ENCODE measurements around the gene MYO5B.
A peak's percentile ranks its signal among the peaks of the same experiment; 100 is the strongest.

The MYO5B gene

DNA sequence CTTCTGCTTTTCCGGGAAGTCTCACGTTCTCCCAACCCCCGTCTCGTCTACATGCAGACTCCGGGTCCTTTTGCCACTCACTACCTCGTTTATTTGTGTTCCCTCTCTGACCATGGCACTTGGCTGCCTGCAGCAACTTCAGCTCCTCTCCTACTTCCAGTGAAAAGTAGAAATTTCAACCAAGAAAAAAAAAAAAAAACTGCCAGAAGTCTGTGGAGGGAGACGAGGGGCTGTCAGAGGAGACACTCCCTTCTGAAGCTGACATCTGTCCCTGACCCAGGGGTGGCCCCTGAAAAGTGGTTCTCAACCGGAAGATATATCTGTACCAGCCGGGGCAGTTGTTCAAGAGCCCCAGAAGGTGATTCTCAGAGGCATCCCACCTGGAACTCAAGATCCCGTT, 742 bp upstream of the MYO5B start:
- no peaks in the 10 kb centered on the region for H3K36me3 ChIP-seq (ENCODE audit: insufficient read depth, low read length)
- H3K4me1 ChIP-seq (ENCODE audit: insufficient read depth, low read length): no peaks in the 10 kb centered on the region
- H3K9ac ChIP-seq (ENCODE audit: low read depth, low read length): peak overlapping the region; percentile 78; the same call in 1 of the 2 replicates
- no peaks in the 10 kb centered on the region for H3K9me3 ChIP-seq (ENCODE audit: control insufficient read depth, insufficient read depth, low read length)

DNA sequence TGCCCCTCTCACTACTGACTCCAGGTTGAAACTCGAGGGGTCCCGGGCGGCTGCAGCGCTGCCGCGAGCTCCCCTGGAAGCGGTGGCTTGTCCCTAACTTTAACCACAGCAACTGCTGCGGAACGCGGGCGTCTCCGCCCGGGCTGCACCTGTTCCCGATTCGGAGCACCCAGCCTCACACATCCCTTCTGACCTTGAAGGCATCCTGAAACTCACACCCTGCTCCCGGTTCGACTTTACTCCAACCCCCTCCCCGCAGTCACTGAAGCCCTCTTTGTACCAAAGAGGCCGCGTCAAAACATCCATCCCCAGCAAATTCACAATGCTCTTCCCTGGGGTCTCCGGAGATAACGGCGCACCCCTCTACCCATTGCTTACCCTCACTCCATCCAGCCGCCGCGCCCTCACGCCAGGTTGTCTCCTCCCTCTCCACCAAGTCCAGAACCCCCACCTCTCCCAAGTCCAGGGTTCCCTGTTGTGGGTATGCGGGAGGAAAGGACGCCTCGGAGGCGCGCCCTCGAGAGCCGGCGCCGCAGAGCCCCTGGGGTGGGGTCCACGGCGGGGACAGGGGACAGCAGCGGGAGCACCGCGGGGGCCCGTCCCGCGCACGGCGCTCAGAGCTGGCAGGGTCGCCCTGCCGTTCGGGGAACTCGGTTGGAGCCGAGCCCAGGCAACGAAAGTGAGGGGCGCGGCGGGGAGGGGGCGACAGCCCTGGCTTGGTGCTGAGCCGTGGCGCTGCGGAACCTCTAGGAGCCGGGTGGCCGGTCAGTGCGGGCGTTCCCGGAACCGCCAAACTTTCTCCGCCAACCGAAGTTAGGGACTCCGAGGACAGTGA, 934 bp downstream of the MYO5B start:
- Histone ChIP-seq H3K4me1 (ENCODE audit: insufficient read depth, low read length) (no peaks in the 10 kb centered on the region), H3K9me3 (ENCODE audit: control insufficient read depth, insufficient read depth, low read length) (no peaks in the 10 kb centered on the region), H3K36me3 (ENCODE audit: insufficient read depth, low read length) (no peaks in the 10 kb centered on the region), H3K9ac (ENCODE audit: low read depth, low read length) (peak overlapping the region; percentile 78)

DNA sequence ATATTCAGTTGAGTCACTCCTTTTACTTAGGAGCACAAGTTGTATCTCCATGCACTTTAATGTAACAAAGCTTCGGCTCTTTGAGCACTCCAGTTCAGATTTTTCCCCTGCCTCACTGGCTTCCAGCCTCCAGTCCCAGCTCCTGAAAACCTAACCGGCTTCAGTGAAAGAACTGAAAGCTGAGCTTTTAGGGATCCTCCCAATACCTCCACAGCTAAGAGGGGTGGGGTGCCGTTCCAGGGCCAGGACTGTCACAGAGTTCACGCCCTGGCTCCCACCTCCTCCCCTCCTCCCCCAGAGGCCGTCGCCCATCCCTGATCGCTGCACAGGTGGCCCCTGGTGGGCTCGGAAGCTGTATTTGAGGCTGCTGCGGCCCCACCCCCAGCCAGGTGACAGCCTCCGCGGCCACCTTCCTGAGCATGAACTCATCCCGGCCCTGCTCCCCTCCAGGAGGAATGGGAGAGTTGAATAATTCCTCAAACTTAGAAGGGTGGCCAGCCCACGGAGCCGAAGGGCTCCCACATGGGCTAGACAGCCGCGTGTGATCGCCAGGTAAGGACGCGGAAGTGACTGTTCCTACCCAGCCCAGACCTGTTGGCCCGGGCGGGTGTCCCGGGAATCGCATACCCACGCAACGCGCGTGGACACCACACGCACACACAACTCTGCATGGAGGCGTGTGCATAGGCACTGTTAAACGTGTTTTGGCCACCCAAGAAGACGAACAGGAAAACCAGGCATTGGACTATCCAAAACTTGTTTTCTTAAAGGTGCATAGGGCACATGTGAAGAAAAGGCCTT, 1.8 kb downstream of the MYO5B start:
- Histone ChIP-seq H3K9ac (ENCODE audit: low read depth, low read length) (peak overlapping the region; percentile 78; the same call in 1 of the 2 replicates), H3K36me3 (ENCODE audit: insufficient read depth, low read length) (no peaks in the 10 kb centered on the region), H3K4me1 (ENCODE audit: insufficient read depth, low read length) (no peaks in the 10 kb centered on the region), H3K9me3 (ENCODE audit: control insufficient read depth, insufficient read depth, low read length) (no peaks in the 10 kb centered on the region)

DNA sequence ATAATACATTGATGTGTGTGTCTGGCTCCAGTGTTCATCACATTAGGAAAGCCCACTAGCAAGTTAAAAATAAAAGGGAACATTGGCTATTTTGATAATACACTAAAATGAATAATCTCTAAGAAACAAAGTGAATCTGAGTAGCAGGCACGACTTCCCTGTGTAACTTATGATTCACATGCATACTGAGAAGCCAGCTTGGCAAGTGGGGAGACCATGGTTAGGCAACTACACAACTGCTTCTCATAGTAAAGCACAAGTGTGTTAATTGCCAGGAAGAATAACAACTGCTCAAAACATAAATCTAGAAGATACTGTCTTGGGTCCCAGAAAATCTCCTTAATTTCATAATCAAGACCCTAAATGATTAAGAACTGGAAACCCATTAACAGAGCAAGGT, 4.0 kb downstream of the MYO5B start:
- Histone ChIP-seq H3K4me1 (ENCODE audit: insufficient read depth, low read length) (no peaks in the 10 kb centered on the region), H3K9ac (ENCODE audit: low read depth, low read length) (no peak overlapping the region), H3K36me3 (ENCODE audit: insufficient read depth, low read length) (no peaks in the 10 kb centered on the region), H3K9me3 (ENCODE audit: control insufficient read depth, insufficient read depth, low read length) (no peaks in the 10 kb centered on the region)

DNA sequence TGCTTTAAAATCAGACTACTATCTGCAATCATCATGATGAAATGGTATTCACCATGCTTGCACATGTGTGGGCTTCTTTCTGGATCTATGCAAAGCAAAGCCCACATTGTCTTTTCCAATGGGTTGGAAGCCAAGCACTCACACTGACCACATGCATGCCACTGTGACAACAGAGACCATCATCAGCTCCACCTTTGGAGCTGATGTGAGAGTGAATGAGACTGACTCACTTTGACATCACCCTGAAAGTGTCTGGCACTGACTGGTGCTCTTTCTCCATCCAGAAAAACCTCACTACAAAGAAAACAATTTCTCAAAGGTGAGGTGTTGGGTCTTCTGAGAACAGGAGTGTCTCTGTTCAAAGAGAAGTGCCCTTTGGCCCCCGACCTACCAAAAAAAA, 4.7 kb downstream of the MYO5B start:
- Histone ChIP-seq H3K36me3 (ENCODE audit: insufficient read depth, low read length) (no peaks in the 10 kb centered on the region), H3K9me3 (ENCODE audit: control insufficient read depth, insufficient read depth, low read length) (no peaks in the 10 kb centered on the region), H3K9ac (ENCODE audit: low read depth, low read length) (no peak overlapping the region), H3K4me1 (ENCODE audit: insufficient read depth, low read length) (no peaks in the 10 kb centered on the region)

DNA sequence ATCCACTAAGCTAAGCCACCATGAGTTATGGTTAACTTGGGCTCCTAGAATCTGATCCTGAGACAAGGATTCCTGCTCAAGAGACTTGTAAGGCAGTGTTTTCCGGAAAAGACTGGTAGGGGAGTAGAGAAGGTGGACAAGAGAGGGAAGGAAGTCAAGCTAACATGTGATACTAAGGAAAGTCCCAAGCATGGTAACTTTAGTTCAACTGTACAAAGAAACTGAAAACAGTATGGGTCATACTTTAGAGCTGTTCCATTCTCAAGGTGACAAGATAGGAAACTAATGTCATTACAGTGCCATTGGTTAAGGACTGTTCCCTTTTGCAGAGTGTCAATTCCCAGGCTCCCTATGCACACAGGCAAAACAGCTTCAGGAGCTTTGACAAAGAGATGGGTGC, 5.8 kb downstream of the MYO5B start:
- no peaks in the 10 kb centered on the region for H3K9me3 ChIP-seq (ENCODE audit: control insufficient read depth, insufficient read depth, low read length)
- H3K9ac ChIP-seq (ENCODE audit: low read depth, low read length): no peak overlapping the region
- H3K4me1 ChIP-seq (ENCODE audit: insufficient read depth, low read length): no peaks in the 10 kb centered on the region
- no peaks in the 10 kb centered on the region for H3K36me3 ChIP-seq (ENCODE audit: insufficient read depth, low read length)

DNA sequence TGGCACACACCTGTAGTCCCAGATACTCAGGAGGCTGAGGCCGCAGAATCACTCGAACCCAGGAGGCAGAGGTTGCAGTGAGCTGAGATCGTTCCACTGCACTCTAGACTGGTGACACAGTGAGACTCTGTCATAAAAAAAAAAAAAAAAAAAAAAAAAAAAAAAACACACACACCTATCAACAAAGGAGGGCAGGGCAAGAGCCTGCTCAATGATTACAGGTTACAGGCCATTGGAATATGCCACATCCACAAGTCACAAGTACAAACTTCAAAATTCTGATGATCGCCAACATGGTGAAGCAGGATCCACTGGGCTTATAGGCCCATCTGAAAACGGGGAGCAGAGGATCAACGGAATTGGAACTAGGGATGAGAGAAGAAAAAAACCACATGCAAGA, 6.3 kb downstream of the MYO5B start:
- Histone ChIP-seq H3K36me3 (ENCODE audit: insufficient read depth, low read length) (no peaks in the 10 kb centered on the region), H3K4me1 (ENCODE audit: insufficient read depth, low read length) (no peaks in the 10 kb centered on the region), H3K9me3 (ENCODE audit: control insufficient read depth, insufficient read depth, low read length) (no peaks in the 10 kb centered on the region), H3K9ac (ENCODE audit: low read depth, low read length) (no peak overlapping the region)

DNA sequence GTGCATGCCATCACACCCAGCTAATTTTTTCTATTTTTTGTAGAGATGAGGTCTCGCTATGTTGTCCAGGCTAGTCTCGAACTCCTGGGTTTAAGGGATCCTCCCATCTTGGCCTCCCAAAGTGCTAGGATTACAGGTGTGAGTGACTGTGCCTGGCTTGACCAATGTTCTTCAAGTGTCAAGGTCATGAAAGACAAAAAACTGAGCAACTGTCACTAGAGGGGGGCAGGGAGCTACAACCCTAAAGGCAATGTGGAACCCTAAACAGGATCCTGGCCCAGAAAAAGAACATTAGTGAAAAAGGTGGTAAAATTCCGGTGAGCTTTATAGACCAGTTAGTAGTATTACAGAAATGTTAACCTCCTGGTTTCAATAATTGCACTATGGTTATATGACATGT, 7.3 kb downstream of the MYO5B start:
- H3K4me1 ChIP-seq (ENCODE audit: insufficient read depth, low read length): no peaks in the 10 kb centered on the region
- H3K9ac ChIP-seq (ENCODE audit: low read depth, low read length): no peak overlapping the region
- H3K9me3 ChIP-seq (ENCODE audit: control insufficient read depth, insufficient read depth, low read length): no peaks in the 10 kb centered on the region
- H3K36me3 ChIP-seq (ENCODE audit: insufficient read depth, low read length): no peaks in the 10 kb centered on the region

DNA sequence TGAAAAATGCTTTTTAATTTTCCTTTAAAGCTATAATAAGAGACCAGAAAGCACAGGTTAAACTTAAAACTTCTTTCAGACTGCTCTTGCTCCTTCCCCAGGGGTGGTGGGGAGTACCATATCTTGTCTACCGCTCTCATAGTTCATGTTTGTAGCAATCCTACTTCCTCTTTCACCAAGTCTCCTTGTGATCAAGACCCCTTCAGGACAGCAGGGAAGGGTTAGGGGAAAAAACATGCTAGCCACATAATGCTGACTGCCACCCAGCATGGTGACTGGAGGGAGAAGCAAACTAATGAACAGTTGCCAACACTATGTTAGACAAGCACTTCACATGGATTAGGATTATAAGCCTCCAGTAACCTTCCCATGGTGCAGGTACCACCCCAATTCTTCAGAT, 8.6 kb downstream of the MYO5B start:
- H3K36me3 ChIP-seq (ENCODE audit: insufficient read depth, low read length): no peaks in the 10 kb centered on the region
- H3K9ac ChIP-seq (ENCODE audit: low read depth, low read length): no peak overlapping the region
- no peaks in the 10 kb centered on the region for H3K9me3 ChIP-seq (ENCODE audit: control insufficient read depth, insufficient read depth, low read length)
- H3K4me1 ChIP-seq (ENCODE audit: insufficient read depth, low read length): no peaks in the 10 kb centered on the region

DNA sequence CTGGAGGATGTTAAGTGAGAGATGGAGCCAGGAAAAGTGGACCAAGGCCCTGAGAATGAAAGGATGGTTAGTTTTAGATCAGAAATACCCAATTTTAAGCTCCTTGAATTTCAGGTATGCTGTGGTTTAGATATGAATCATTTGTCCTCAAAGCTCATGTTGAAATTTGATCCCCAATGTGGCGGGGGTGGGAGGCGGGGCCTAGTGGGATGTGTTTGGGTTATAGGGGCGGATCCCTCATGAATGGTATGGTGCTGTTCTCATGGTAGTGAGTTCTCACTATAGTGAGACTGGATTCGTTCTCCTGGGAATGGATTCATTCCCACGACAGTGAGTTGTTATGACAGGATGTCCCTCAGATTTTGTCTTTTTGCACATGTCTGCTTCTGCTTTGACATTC, 11.4 kb downstream of the MYO5B start:
- Histone ChIP-seq H3K9me3 (ENCODE audit: control insufficient read depth, insufficient read depth, low read length) (no peaks in the 10 kb centered on the region), H3K36me3 (ENCODE audit: insufficient read depth, low read length) (no peaks in the 10 kb centered on the region), H3K4me1 (ENCODE audit: insufficient read depth, low read length) (no peaks in the 10 kb centered on the region), H3K9ac (ENCODE audit: low read depth, low read length) (no peak overlapping the region)

DNA sequence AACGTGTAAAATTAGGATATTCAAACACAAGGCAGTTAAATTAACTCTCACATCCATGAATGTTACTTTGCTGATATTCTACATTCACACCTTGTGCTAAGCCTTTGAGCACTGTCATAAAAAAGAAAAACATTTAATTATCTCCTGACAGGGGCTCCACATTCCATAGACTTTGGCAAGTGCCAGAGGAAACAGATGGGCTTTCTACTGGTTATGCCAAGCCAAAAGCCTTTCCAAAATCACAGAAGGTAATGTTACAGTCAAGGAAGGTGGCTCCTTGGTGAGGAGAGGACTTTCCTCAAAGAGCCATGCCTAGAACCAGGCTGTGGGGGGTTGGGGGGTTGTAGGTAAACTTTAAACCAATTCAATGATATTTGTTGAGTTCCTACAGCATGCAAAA, 12.4 kb downstream of the MYO5B start:
- Histone ChIP-seq H3K4me1 (ENCODE audit: insufficient read depth, low read length) (no peaks in the 10 kb centered on the region), H3K9ac (ENCODE audit: low read depth, low read length) (no peak overlapping the region), H3K36me3 (ENCODE audit: insufficient read depth, low read length) (no peaks in the 10 kb centered on the region), H3K9me3 (ENCODE audit: control insufficient read depth, insufficient read depth, low read length) (no peaks in the 10 kb centered on the region)

DNA sequence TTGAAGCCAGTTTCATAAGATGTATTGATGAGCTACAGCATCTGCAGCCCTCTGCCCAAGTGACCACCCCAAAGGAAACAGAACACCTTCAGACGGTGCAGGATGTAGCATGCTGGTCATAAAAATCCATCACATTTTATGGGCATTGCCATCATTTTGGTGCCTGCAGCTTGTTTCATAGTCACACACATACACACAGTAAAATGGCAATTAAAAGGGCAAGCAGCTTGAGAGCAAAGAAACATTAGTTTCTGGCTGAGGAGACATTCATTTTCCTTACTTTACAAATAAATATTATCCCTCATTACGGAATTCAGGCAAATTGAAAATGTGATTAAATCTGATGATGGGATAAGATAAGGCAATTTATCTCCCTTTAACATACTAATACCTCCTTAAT, 13.4 kb downstream of the MYO5B start:
- no peaks in the 10 kb centered on the region for H3K9me3 ChIP-seq (ENCODE audit: control insufficient read depth, insufficient read depth, low read length)
- H3K4me1 ChIP-seq (ENCODE audit: insufficient read depth, low read length): no peaks in the 10 kb centered on the region
- H3K36me3 ChIP-seq (ENCODE audit: insufficient read depth, low read length): no peaks in the 10 kb centered on the region
- H3K9ac ChIP-seq (ENCODE audit: low read depth, low read length): no peak overlapping the region

DNA sequence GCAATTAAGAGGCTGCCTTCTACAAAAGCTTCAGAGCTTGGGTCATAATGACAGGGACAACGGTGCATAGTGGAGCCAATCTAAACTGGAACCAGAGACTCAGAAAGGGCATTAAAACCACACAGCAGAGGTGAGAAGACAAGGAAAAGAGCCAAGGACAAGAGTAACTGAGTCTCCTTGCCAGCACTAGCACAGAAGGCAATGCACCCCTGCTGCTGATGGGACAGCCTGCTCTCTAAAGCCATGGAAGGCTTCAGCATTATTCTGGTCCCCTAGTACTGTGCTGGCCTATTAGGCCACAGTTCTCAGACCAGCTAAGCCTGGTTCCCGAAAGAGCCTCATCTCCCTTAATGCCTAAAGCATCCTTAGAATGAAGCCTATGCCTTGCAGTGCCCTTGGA, 15.5 kb downstream of the MYO5B start:
- Histone ChIP-seq H3K9me3 (ENCODE audit: control insufficient read depth, insufficient read depth, low read length) (no peaks in the 10 kb centered on the region), H3K36me3 (ENCODE audit: insufficient read depth, low read length) (no peaks in the 10 kb centered on the region), H3K9ac (ENCODE audit: low read depth, low read length) (no peak overlapping the region), H3K4me1 (ENCODE audit: insufficient read depth, low read length) (no peaks in the 10 kb centered on the region)

DNA sequence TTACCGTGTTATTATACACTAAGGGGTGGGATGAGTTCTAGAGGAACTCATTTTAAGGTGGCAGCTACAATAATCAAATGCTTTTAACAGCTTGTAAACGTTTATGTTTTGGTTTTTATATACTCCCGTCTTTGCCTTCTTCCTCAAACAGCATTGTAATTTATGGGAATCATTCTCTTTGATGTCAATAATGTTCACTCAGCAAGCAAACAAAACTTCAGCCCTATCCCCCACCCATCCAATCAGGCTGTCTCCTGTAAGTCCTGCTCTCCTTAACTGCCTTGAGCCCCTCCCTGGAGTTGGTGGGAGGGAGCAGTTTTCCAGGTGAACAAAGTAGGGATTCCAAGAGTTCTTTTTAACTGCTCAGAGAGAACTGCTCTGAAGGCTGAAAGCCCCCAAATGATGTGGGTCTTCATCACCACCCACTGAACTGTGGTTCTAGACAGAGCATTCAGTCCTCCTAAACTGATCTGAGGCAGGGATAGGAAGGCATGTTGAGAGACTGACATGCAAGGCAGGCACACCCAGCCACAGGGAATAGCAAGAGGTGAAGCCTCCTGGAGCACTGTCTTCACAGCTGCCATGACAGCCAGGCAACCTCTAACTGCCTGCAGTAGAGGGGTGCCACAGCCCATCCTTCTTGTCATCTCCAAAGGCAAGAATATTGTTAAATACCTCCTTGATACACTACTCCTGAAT, 17.5 kb downstream of the MYO5B start:
- no peak overlapping the region for H3K9ac ChIP-seq (ENCODE audit: low read depth, low read length)
- H3K9me3 ChIP-seq (ENCODE audit: control insufficient read depth, insufficient read depth, low read length): no peaks in the 10 kb centered on the region
- no peaks in the 10 kb centered on the region for H3K36me3 ChIP-seq (ENCODE audit: insufficient read depth, low read length)
- H3K4me1 ChIP-seq (ENCODE audit: insufficient read depth, low read length): no peaks in the 10 kb centered on the region

All from ES-I3 (cell line).